ENCODE data around the gene SATB1.

The SATB1 gene

DNA sequence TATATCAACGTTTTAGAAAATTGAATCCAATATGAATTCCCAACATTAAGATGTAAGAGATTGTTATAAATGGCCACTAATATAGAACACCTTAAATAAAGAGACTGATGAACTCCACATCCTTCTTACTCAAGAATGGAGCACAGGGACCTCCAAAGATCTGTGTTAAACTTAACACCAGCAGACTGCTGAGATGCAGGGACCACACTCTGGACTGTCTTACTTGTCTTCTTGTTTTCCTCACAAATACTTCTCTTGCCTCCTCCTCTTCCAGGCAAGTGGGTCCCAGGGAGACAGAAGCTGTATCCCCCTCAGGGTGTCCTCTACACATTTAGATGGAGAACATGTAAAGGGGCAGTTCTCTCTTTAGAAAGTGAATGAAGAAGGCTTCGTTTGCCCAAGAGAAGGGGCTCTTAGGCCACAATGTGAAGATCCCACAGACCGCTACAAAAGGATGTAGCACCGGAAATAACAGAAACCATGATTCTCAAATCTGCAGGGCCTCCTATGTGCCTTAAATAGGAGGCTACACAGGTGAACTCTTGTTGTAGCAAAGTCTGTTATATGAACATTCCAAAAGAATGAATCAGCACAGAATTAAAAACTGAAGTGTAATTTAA is 52.2 kb downstream of the SATB1 start:
- DNase-seq: no peak
- intact Hi-C loops (cut with DNase I): no loop called here

- intact Hi-C loops (cut with DNase I): no loop called here
- peak in 4 of 42 donors; percentile 12 to 25 (median 16) for DNase-seq
Observed at GRCh38 chr3:18370672-18371071, 54.5 kb downstream of the SATB1 start.

- intact Hi-C loops (cut with DNase I): no loop called here
Observed at GRCh38 chr3:18369551-18370185, 55.5 kb downstream of the SATB1 start.

GRCh38 chr3:18366258-18366657 is 58.9 kb downstream of the SATB1 start:
- intact Hi-C loops (cut with DNase I): no loop called here
- no peak for DNase-seq

More at GRCh38 chr3:18369551-18370185, 55.5 kb downstream of the SATB1 start:
- DNase-seq: peak in 2 of 42 donors; percentile 16 to 32

- no peak for DNase-seq
- intact Hi-C loops (cut with DNase I): no loop called here
Observed at GRCh38 chr3:18363338-18363737, 61.8 kb downstream of the SATB1 start.

- intact Hi-C loops (cut with DNase I): no loop called here
- DNase-seq: no peak
Observed at GRCh38 chr3:18357747-18358146, 67.4 kb downstream of the SATB1 start.

DNA sequence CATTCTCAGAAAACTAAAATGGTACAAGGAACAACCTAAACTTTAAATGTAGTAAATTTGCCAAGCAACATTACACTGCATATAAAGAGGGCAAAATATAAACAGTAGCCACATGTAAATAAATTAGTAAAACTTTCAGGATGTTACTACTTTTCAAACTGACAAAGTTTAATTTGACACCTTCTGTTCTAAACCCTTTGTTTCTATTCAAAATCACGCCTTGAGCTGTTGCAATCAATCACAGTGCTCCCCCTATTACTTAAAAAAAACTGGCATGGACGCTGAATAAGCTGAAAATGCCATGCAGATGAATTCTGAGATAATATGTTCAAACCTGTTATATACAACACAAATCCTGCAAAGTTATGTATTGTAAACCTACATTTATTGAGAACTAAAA is 69.3 kb downstream of the SATB1 start:
- intact Hi-C loops (cut with DNase I): no loop called here
- DNase-seq: no peak

GRCh38 chr3:18354701-18355100 is 70.4 kb downstream of the SATB1 start:
- no peak for DNase-seq
- intact Hi-C loops (cut with DNase I): no loop called here

DNA sequence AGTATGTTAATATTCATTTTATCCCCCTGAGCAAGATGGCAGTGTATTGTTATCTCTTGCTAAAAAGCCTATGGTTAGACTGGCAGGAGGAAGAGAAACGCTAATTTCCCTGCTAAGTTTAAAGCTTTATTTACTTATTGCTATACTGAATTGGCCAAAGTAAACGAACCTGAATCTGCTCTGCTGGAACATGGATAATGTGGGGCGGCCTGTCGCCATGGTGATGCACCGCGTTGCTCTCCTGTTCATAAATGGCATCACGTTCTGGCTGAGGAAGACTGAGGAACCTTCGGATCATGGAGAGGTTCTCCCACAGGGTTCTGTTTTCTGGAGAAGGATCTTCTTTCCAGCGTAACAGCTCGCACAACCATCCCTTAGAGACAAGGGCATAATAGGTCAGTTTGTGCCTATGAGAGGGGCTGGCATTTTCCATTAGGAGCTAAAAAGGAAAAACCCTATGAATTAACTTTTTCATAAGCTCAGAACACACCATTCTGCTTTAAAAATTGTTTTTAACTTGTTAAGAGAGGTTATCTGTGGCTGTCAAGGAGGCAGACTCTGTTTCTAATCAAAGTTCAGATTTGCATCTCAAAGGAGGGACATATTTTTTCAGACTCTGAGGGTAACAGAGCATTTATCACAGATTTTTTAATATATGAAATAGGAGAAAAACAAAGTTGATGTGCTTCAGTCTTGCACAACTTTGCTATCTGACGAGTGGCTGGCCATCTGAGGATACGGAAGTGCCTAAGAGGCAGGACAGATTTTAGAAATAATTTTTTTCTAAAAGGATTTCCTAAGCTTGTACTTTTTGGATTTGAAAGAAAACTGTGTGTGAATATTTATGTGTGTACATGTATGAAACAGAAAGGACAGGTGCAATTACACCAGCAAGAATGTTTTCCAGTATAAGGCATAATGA is 73.1 kb downstream of the SATB1 start:
- intact Hi-C loops (cut with DNase I): no loop called here
- DNase-seq: no peak

GRCh38 chr3:18351069-18351628 is 74.0 kb downstream of the SATB1 start:
- no peak for DNase-seq

GRCh38 chr3:18349197-18349798 is 75.8 kb downstream of the SATB1 start:
- DNase-seq: peak in 23 of 42 donors; percentile 7 to 49 (median 23)

More at GRCh38 chr3:18351069-18351628, 74.0 kb downstream of the SATB1 start:
- intact Hi-C loops (cut with DNase I): no loop called here

GRCh38 chr3:18346097-18346496 is 79.0 kb downstream of the SATB1 start:
- intact Hi-C loops (cut with DNase I): no loop called here

More at GRCh38 chr3:18349197-18349798, 75.8 kb downstream of the SATB1 start:
- intact Hi-C loops (cut with DNase I): no loop called here

GRCh38 chr3:18345015-18345367 is 80.1 kb downstream of the SATB1 start:
- intact Hi-C loops (cut with DNase I): no loop called here

More at GRCh38 chr3:18346097-18346496, 79.0 kb downstream of the SATB1 start:
- no peak for DNase-seq

DNA sequence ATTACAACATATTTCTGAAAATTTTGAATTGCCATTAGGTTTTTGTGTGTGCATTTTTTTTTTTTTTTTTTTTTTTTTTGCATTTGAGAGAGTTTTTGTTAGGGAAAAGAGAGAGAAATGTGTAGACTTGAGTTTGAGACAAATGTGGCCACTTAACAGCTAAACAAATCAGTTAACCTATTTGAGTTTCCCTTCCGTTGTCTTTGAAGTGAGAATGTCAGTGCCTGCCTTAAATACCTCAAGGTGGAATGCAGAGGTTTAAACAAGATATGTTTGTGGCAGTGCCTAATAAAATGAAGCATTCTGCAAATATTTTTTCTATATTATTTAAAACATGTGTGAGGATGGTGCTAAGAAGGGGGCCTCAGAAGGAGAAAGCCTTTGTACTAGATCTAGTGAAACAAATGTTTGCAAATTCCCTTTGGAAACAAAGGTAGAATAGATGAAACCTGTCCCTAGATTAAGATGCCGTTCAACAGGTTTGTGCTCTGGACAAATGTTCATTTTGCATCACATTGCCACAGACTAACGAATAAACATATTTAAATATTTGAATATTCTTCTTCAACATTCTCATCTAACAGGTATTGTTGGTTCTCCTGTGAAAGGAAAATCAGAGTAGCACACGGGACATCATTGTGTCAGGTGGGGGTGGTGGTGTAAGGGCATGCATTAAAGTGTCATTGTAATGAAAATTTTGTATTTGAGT is 80.7 kb downstream of the SATB1 start:
- DNase-seq: no peak

More at GRCh38 chr3:18345015-18345367, 80.1 kb downstream of the SATB1 start:
- DNase-seq: no peak

GRCh38 chr3:18343809-18344208 is 81.3 kb downstream of the SATB1 start:
- no peak for DNase-seq
- intact Hi-C loops (cut with DNase I): no loop called here

More for the DNA sequence above, 80.7 kb downstream of the SATB1 start:
- intact Hi-C loops (cut with DNase I): no loop called here

GRCh38 chr3:18338827-18339514 is 86.2 kb downstream of the SATB1 start:
- DNase-seq: no peak
- intact Hi-C loops (cut with DNase I): no loop called here

- no peak for DNase-seq
- intact Hi-C loops (cut with DNase I): no loop called here
Observed at GRCh38 chr3:18337231-18337630, 87.9 kb downstream of the SATB1 start.
